Measurements from ENCODE around the gene HMG20B.
A peak's percentile ranks its signal among the peaks of the same experiment; 100 is the strongest.

The HMG20B gene

GRCh38 chr19:3547301-3547731 lies 25.4 kb upstream of the HMG20B start:
- peak; percentile 61 for TF ChIP-seq CTCF (IDR thresholded peaks at IDR 0.05)

- peak; percentile 18; the same call in 1 of the 2 replicates for TF ChIP-seq CTCF (IDR thresholded peaks at IDR 0.05)
These were observed 24.9 kb upstream of the HMG20B start for GRCh38 chr19:3547767-3548282.

- no peak for TF ChIP-seq CTCF (IDR thresholded peaks at IDR 0.05)
These were observed 24.1 kb upstream of the HMG20B start for GRCh38 chr19:3548606-3549005.

- no peak for TF ChIP-seq CTCF (IDR thresholded peaks at IDR 0.05)
These were observed 22.9 kb upstream of the HMG20B start for GRCh38 chr19:3549816-3550215.

GRCh38 chr19:3550947-3551791 lies 21.6 kb upstream of the HMG20B start:
- TF ChIP-seq CTCF (IDR thresholded peaks at IDR 0.05): no peak

GRCh38 chr19:3551792-3552095 lies 21.0 kb upstream of the HMG20B start:
- no peak for TF ChIP-seq CTCF (IDR thresholded peaks at IDR 0.05)

- TF ChIP-seq CTCF (IDR thresholded peaks at IDR 0.05): no peak
These were observed 18.3 kb upstream of the HMG20B start for GRCh38 chr19:3554254-3555083.

Data from LNCAP (cell line).